Heart right ventricle (tissue), 16 donors: ENCODE measurements around the gene TRAF7. TPM values are rescaled to one million over a fixed set of nuclear protein-coding genes. Genes with fewer than 3 reads are reported as not detected.
A peak's percentile ranks its signal among the peaks of the same experiment; 100 is the strongest.

Experiments
- ATAC-seq, 8 donors: fragments of 200-7000 bp; cut with Tn5 transposase; one replicate each; pipeline ENCODE4 v1.9.1; 2020; ENCODE audit warnings: mild to moderate bottlenecking in 8 of 8, moderate library complexity in 8 of 8, moderate number of reproducible peaks in 1 of 8
- DNase-seq, 2 donors: peaks; one replicate each; pipeline ENCODE4 v3.0.0-alpha.2; 2020
- H3K27ac ChIP-seq, 10 donors: fragments of 200-600 bp; sonication (generic) in 2 of 10; one replicate each; pipeline versions ENCODE4 v1.5.0 to v1.8.0; 2020 to 2022; ENCODE audit warnings: mild to moderate bottlenecking in 3 of 10
- H3K27me3 ChIP-seq, 7 donors: fragments of 200-600 bp; one replicate each; pipeline ENCODE4 v1.8.0; 2021 to 2022; ENCODE audit warnings: mild to moderate bottlenecking in 2 of 7
- H3K36me3 ChIP-seq, 9 donors: fragments of 200-600 bp; sonication (generic) in 1 of 9; one replicate each; pipeline versions ENCODE4 v1.5.0 to v1.8.0; 2020 to 2022; ENCODE audit warnings: mild to moderate bottlenecking in 2 of 9
- H3K4me1 ChIP-seq, 9 donors: fragments of 200-600 bp; sonication (generic) in 1 of 9; one replicate each; pipeline versions ENCODE4 v1.5.0 to v1.8.0; 2020 to 2022; ENCODE audit warnings: mild to moderate bottlenecking in 4 of 9
- H3K4me3 ChIP-seq, 10 donors: fragments of 200-600 bp; sonication (generic) in 2 of 10; one replicate each; pipeline versions ENCODE4 v1.5.0 to v1.8.0; 2020 to 2022; ENCODE audit warnings: mild to moderate bottlenecking in 7 of 10, moderate library complexity in 2 of 10
- H3K9me3 ChIP-seq, 11 donors: fragments of 200-600 bp in 10 of 11; sonication (generic) in 2 of 11; one replicate each; pipeline versions ENCODE4 v1.5.0 to v1.8.0; 2013 to 2022; ENCODE audit warnings: mild to moderate bottlenecking in 2 of 11, control low read depth in 1 of 11, moderate library complexity in 1 of 11
- WGBS, 2 donors: extraction: QIAGEN DNeasy Blood & Tissue Kit; methylation state at CpG; one replicate each; pipeline ENCODE4 v1.1.7; 2013; ENCODE audit warnings: inconsistent platforms in 1 of 2; 5-methylcytosine and 5-hydroxymethylcytosine counted together
- intact Hi-C, 10 donors: fragments of 100-400 bp; cut with DNase I; formaldehyde crosslinking; loops; one replicate each; pipeline versions ENCODE4 v1.11.1 to v1.14.2; 2022
- polyA plus RNA-seq, 2 donors: library from polyadenylated mRNA; stranded (reverse); fragments of 200-250 nt; gene quantifications; one replicate each; pipeline ENCODE4 v1.2.3, GENCODE V29; 2013
- total RNA-seq, 10 donors: library from RNA; stranded (reverse); fragmentation: NEBNext Ultra II Directional in 3 of 10; extraction: Animal tissue kit (Norgen Biotek cat#: 25700) in 3 of 10; gene quantifications; one replicate each; pipeline versions ENCODE4 v1.2.1 to v1.2.4, GENCODE V29; 2021 to 2023
- TF ChIP-seq, protein P1 (sequence below), 9 donors: fragments of 200-600 bp; sonication (generic) in 2 of 9; IDR thresholded peaks; one replicate each; pipeline versions ENCODE4 v1.5.0 to v1.8.0; 2021 to 2022; ENCODE audit warnings: antibody characterized with exemption in 9 of 9, mild to moderate bottlenecking in 5 of 9, moderate library complexity in 1 of 9
- donor health status: Arrhythmogenic right ventricular cardiomyopathy.
- donor health status: ischemic (EF 13 %, LVEDD 7.1; RV severe dilation, severe dysfunction).
- donor health status: healthy with polysubstance abuse.
- donor health status: DM: no; HTN: yes; CAD: no.
- donor health status: DM: no; HTN: no; CAD: no.
- donor health status: ischemic (EF 25% LVEDD 6.9; RV normal size, moderate dysfunction).
- donor health status: ischemic (EF 25% LVEDD 5.7; RV mildly dilated, moderate dysfunction).
- donor health status: healthy.
- donor health status: DM: yes; HTN: yes; CAD: no.
- donor health status: Ischemic cardiomyopathy.
- donor health status: ischemic (EF 35%, LVEDD 5.7; RV mildly dilated, moderate dysfunction).
- donor health status: nonischemic (EF 11% LVEDD 7.7; RV severe dilation, severe dysfunction).
- donor health status: DM: yes; HTN: yes; CAD: no.
- donor health status: PGD.
- donor health status: ischemic (EF 29% LVEDD 5.4; RV normal size, mild dysfunction).
- donor health status: nonischemic (EF 23%, LVEDD 6.1; RV moderate dilation, normal function).

The TRAF7 gene
- total and polyA plus RNA-seq, 12 donors, result 14.6 to 44.9 (median 23.8) TPM

- peak overlapping the region in 7 of 10 donors; percentile 3 to 40 (median 25) for H3K4me3 ChIP-seq
- H3K4me1 ChIP-seq, result peaks cover 0 to 14% (median 0%) of the 10 kb centered on the region in 9 donors
- ATAC-seq (peak in 1 of 8 donors; percentile 5), DNase-seq (no peak)
- TF ChIP-seq, protein P1, sequence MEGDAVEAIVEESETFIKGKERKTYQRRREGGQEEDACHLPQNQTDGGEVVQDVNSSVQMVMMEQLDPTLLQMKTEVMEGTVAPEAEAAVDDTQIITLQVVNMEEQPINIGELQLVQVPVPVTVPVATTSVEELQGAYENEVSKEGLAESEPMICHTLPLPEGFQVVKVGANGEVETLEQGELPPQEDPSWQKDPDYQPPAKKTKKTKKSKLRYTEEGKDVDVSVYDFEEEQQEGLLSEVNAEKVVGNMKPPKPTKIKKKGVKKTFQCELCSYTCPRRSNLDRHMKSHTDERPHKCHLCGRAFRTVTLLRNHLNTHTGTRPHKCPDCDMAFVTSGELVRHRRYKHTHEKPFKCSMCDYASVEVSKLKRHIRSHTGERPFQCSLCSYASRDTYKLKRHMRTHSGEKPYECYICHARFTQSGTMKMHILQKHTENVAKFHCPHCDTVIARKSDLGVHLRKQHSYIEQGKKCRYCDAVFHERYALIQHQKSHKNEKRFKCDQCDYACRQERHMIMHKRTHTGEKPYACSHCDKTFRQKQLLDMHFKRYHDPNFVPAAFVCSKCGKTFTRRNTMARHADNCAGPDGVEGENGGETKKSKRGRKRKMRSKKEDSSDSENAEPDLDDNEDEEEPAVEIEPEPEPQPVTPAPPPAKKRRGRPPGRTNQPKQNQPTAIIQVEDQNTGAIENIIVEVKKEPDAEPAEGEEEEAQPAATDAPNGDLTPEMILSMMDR (IDR thresholded peaks at IDR 0.05), result no peak
- H3K9me3 ChIP-seq, result no peaks in the 10 kb centered on the region
- peaks cover 0 to 94% (median 26%) of the 10 kb centered on the region in 9 donors for H3K36me3 ChIP-seq
- H3K27ac ChIP-seq, result peak overlapping the region in 4 of 10 donors; percentile 15 to 72 (median 56)
- 90% methylated on average over 44 to 47 of the region's 47 CpGs for WGBS, 2 donors
- intact Hi-C loops, result no loop called here
- no peaks in the 10 kb centered on the region for H3K27me3 ChIP-seq
Observed at GRCh38 chr16:2170587-2171435, 15.2 kb downstream of the TRAF7 start.

GRCh38 chr16:2171601-2172178 lies 16.1 kb downstream of the TRAF7 start:
- intact Hi-C loops, result no loop called here
- H3K4me3 ChIP-seq, result no peak overlapping the region
- DNase-seq, result no peak
- peaks cover 0 to 14% (median 0%) of the 10 kb centered on the region in 9 donors for H3K4me1 ChIP-seq
- H3K36me3 ChIP-seq, result peaks cover 0 to 94% (median 31%) of the 10 kb centered on the region in 9 donors
- TF ChIP-seq, protein P1 (IDR thresholded peaks at IDR 0.05), result no peak
- H3K27me3 ChIP-seq, result no peaks in the 10 kb centered on the region
- H3K27ac ChIP-seq, result no peak overlapping the region
- WGBS, 2 donors, result 96% methylated on average over 27 to 28 of the region's 28 CpGs
- ATAC-seq, result no peak
- H3K9me3 ChIP-seq, result no peaks in the 10 kb centered on the region

GRCh38 chr16:2172688-2173335 lies 17.2 kb downstream of the TRAF7 start:
- 93 to 94% methylated on average over 29 of the region's 29 CpGs for WGBS, 2 donors
- H3K9me3 ChIP-seq, result no peaks in the 10 kb centered on the region
- H3K27ac ChIP-seq, result no peak overlapping the region
- peaks cover 0 to 14% (median 0%) of the 10 kb centered on the region in 9 donors for H3K4me1 ChIP-seq
- H3K4me3 ChIP-seq, result no peak overlapping the region
- H3K36me3 ChIP-seq, result peaks cover 0 to 95% (median 33%) of the 10 kb centered on the region in 9 donors
- intact Hi-C loops, result no loop called here
- ATAC-seq, result no peak
- H3K27me3 ChIP-seq, result no peaks in the 10 kb centered on the region
- TF ChIP-seq, protein P1 (IDR thresholded peaks at IDR 0.05), result no peak
- DNase-seq, result no peak

DNA sequence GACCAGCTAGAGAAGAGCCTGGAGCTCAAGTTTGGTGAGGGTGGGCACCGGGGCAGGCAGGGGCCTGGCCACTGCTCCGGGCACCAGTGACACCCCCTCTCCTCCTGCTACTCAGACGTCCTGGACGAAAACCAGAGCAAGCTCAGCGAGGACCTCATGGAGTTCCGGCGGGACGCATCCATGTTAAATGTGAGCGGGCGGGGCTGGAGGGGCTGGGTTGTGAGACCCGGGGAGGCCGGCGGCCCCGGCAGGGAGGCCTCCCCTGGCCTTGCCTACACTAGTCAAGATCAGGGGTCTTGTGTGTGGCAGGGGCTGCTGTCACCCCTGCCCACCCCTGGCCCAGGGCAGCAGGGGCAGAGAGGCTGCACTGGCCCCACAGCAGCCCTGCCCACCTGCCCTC lies 17.8 kb downstream of the TRAF7 start:
- H3K36me3 ChIP-seq, result peaks cover 0 to 94% (median 33%) of the 10 kb centered on the region in 9 donors

More for the DNA sequence above, 17.8 kb downstream of the TRAF7 start:
- H3K4me1 ChIP-seq, result peaks cover 0 to 14% (median 0%) of the 10 kb centered on the region in 9 donors
- 87 to 91% methylated on average over 14 of the region's 14 CpGs for WGBS, 2 donors
- intact Hi-C loops, result no loop called here
- DNase-seq, result no peak
- peaks cover 0 to under 1% (median 0%) of the 10 kb centered on the region in 7 donors for H3K27me3 ChIP-seq
- H3K4me3 ChIP-seq, result no peak overlapping the region
- TF ChIP-seq, protein P1 (IDR thresholded peaks at IDR 0.05), result no peak
- no peaks in the 10 kb centered on the region for H3K9me3 ChIP-seq
- no peak for ATAC-seq
- H3K27ac ChIP-seq, result no peak overlapping the region
